ENCODE data around the gene DLG2. TPM values are rescaled to one million over a fixed set of nuclear protein-coding genes. Genes with fewer than 3 reads are reported as not detected.

DLG2 gene
- total and polyA plus RNA-seq, 2 donors (not counting 3 experiments of a cell fraction or from before 2014, with no cell fraction given), result 0.15 to 1.1 TPM

DNA sequence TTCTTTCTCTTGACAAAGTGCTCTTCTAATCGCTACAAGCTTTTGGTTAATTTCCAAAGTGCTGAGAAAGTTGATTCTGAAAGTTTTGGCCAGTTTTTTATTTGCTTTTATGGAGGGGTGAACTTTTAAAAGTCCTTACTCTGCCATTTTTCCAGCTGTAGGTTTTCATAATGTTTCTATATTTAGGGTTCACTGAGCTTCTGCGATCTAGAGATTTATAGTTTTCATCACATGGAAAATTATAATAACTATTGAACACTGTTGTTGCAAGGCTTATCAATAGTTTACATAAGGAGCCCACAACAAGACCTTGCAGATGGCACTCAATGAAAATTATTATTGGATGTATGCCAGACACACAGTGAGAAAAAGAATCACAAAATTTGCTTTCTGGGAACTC lies 55.1 kb downstream of the DLG2 start:
- no peaks in the 10 kb centered on the region for H3K36me3 ChIP-seq (ENCODE audit: control insufficient read depth in 2 of 2, extremely low read depth in 1 of 2, insufficient read depth in 2 of 2, low read length in 2 of 2)
- H3K27me3 ChIP-seq (ENCODE audit: control insufficient read depth in 2 of 2, insufficient read depth in 2 of 2, low read length in 2 of 2), result peaks cover 0 to 2% of the 10 kb centered on the region in 2 experiments
- no peaks in the 10 kb centered on the region for H3K4me1 ChIP-seq (ENCODE audit: control insufficient read depth, extremely low read depth, insufficient read depth, low read length)
- H4K20me1 ChIP-seq (replicated peaks; ENCODE audit: control insufficient read depth, extremely low read depth, insufficient read depth, low read length), result no peaks in the 10 kb centered on the region
- H3K4me3 ChIP-seq (replicated peaks in 1 of 3; ENCODE audit: insufficient read depth in 1 of 3, low read depth in 1 of 3, low read length in 3 of 3), result no peak overlapping the region
- BruUV-seq (replicated peaks), result no TSS peak
- no peak overlapping the region for H2AFZ ChIP-seq (ENCODE audit: low read depth, low read length)
- intact Hi-C loops (cut with micrococcal nuclease) (no loop called here), dilution Hi-C loops (cut with MboI; ENCODE audit: extremely low pct_ligation_motif_present, low sequenced_read_pairs) (no loop called here)
- no peaks in the 10 kb centered on the region for H3K9me3 ChIP-seq (replicated peaks; ENCODE audit: control insufficient read depth, insufficient read depth, low read length)
- no peak overlapping the region for H3K9ac ChIP-seq (replicated peaks; ENCODE audit: extremely low read depth, insufficient read depth, low read length)
- H3K4me2 ChIP-seq (ENCODE audit: insufficient read depth, low read length), result no peak overlapping the region
- H3K9me1 ChIP-seq (replicated peaks; ENCODE audit: control insufficient read depth, extremely low read depth, insufficient read depth, low read length), result no peaks in the 10 kb centered on the region
- DNase-seq (ENCODE audit: low read depth, low spot score), result no peak
- no peak for TF ChIP-seq EZH2 (IDR thresholded peaks at IDR 0.05; ENCODE audit: borderline replicate concordance, low read depth, low read length, severe bottlenecking)
- TF ChIP-seq, protein P1, sequence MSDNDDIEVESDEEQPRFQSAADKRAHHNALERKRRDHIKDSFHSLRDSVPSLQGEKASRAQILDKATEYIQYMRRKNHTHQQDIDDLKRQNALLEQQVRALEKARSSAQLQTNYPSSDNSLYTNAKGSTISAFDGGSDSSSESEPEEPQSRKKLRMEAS (IDR thresholded peaks at IDR 0.05; ENCODE audit: insufficient read depth, insufficient read length), result no peak
- TF ChIP-seq, protein P2, sequence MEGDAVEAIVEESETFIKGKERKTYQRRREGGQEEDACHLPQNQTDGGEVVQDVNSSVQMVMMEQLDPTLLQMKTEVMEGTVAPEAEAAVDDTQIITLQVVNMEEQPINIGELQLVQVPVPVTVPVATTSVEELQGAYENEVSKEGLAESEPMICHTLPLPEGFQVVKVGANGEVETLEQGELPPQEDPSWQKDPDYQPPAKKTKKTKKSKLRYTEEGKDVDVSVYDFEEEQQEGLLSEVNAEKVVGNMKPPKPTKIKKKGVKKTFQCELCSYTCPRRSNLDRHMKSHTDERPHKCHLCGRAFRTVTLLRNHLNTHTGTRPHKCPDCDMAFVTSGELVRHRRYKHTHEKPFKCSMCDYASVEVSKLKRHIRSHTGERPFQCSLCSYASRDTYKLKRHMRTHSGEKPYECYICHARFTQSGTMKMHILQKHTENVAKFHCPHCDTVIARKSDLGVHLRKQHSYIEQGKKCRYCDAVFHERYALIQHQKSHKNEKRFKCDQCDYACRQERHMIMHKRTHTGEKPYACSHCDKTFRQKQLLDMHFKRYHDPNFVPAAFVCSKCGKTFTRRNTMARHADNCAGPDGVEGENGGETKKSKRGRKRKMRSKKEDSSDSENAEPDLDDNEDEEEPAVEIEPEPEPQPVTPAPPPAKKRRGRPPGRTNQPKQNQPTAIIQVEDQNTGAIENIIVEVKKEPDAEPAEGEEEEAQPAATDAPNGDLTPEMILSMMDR (IDR thresholded peaks at IDR 0.05; ENCODE audit: extremely low read depth in 1 of 2, insufficient read depth in 1 of 2, low read depth in 1 of 2, low read length in 2 of 2), result no peak
- ChIA-PET POLR2A (no interaction called here), CTCF (no interaction called here)
- H3K79me2 ChIP-seq (ENCODE audit: control insufficient read depth, insufficient read depth, low read length), result no peaks in the 10 kb centered on the region
- no peak overlapping the region for H3K27ac ChIP-seq (ENCODE audit: insufficient read depth, low read depth, low read length)
- FAIRE-seq, result no peak

DNA sequence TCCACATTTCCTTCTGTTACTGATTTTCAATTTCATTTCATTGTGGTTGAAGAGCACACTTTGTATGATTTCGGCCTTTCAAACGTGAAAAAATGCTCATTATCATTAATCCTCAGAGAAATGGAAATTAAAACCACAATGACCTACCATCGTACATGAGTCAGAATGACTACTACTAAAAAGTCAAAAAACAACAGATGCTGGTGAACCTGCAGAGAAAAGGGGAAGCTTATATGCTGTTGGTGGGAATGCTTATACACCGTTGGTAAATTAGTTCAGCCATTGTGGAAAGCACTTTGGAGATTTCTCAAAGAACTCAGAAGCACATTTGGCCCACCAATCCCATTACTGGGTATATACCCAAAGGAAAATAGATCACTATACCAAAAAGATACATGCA lies 57.6 kb downstream of the DLG2 start:
- intact Hi-C loops (cut with micrococcal nuclease) (no loop called here), dilution Hi-C loops (cut with MboI; ENCODE audit: extremely low pct_ligation_motif_present, low sequenced_read_pairs) (no loop called here)
- H3K79me2 ChIP-seq (ENCODE audit: control insufficient read depth, insufficient read depth, low read length), result no peaks in the 10 kb centered on the region
- no peak overlapping the region for H3K4me3 ChIP-seq (replicated peaks in 1 of 3; ENCODE audit: insufficient read depth in 1 of 3, low read depth in 1 of 3, low read length in 3 of 3)
- ChIA-PET POLR2A (no interaction called here), CTCF (no interaction called here)
- no peak overlapping the region for H3K27ac ChIP-seq (ENCODE audit: insufficient read depth, low read depth, low read length)
- no TSS peak for BruUV-seq (replicated peaks)
- H2AFZ ChIP-seq (ENCODE audit: low read depth, low read length), result no peak overlapping the region
- H3K27me3 ChIP-seq (ENCODE audit: control insufficient read depth in 2 of 2, insufficient read depth in 2 of 2, low read length in 2 of 2), result peaks cover 0 to 2% of the 10 kb centered on the region in 2 experiments
- H3K9me3 ChIP-seq (replicated peaks; ENCODE audit: control insufficient read depth, insufficient read depth, low read length), result no peaks in the 10 kb centered on the region
- no peak for DNase-seq (ENCODE audit: low read depth, low spot score)
- FAIRE-seq, result no peak
- no peaks in the 10 kb centered on the region for H3K9me1 ChIP-seq (replicated peaks; ENCODE audit: control insufficient read depth, extremely low read depth, insufficient read depth, low read length)
- H3K4me1 ChIP-seq (ENCODE audit: control insufficient read depth, extremely low read depth, insufficient read depth, low read length), result no peaks in the 10 kb centered on the region
- no peaks in the 10 kb centered on the region for H4K20me1 ChIP-seq (replicated peaks; ENCODE audit: control insufficient read depth, extremely low read depth, insufficient read depth, low read length)
- no peak overlapping the region for H3K4me2 ChIP-seq (ENCODE audit: insufficient read depth, low read length)
- TF ChIP-seq MYC (IDR thresholded peaks at IDR 0.05; ENCODE audit: low read depth, low read length), result no peak
- no peak overlapping the region for H3K9ac ChIP-seq (replicated peaks; ENCODE audit: extremely low read depth, insufficient read depth, low read length)
- H3K36me3 ChIP-seq (ENCODE audit: control insufficient read depth in 2 of 2, extremely low read depth in 1 of 2, insufficient read depth in 2 of 2, low read length in 2 of 2), result no peaks in the 10 kb centered on the region
